ENCODE results near the gene ORC5. TPM values are rescaled to one million over a fixed set of nuclear protein-coding genes. Genes with fewer than 3 reads are reported as not detected.

ORC5 gene
- total RNA-seq, 3 donors from 2014 or later (not counting 1 experiment from before 2014, with no cell fraction given), result 7.3 to 13.6 (median 11.8) TPM

GRCh38 chr7:104124469-104124868, 83.3 kb downstream of the ORC5 start:
- WGBS (ENCODE audit: insufficient coverage), result 95% methylated on average over 2 of the region's 3 CpGs
- Mint-ChIP-seq H3K36me3 (peaks cover 17% of the 10 kb centered on the region), H3K27me3 (ENCODE audit: low read depth in 2 of 2) (no peaks in the 10 kb centered on the region), H3K27ac (no peak overlapping the region), H3K4me3 (no peak overlapping the region), H3K4me1 (no peaks in the 10 kb centered on the region), H3K9me3 (no peaks in the 10 kb centered on the region)
- H3K36me3 ChIP-seq (ENCODE audit: control insufficient read depth, insufficient read depth, low read length), result peaks cover 17% of the 10 kb centered on the region
- TF ChIP-seq, protein P1, sequence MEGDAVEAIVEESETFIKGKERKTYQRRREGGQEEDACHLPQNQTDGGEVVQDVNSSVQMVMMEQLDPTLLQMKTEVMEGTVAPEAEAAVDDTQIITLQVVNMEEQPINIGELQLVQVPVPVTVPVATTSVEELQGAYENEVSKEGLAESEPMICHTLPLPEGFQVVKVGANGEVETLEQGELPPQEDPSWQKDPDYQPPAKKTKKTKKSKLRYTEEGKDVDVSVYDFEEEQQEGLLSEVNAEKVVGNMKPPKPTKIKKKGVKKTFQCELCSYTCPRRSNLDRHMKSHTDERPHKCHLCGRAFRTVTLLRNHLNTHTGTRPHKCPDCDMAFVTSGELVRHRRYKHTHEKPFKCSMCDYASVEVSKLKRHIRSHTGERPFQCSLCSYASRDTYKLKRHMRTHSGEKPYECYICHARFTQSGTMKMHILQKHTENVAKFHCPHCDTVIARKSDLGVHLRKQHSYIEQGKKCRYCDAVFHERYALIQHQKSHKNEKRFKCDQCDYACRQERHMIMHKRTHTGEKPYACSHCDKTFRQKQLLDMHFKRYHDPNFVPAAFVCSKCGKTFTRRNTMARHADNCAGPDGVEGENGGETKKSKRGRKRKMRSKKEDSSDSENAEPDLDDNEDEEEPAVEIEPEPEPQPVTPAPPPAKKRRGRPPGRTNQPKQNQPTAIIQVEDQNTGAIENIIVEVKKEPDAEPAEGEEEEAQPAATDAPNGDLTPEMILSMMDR (IDR thresholded peaks at IDR 0.05), result no peak
- H3K27ac ChIP-seq (ENCODE audit: low read length), result no peak overlapping the region
- no peaks in the 10 kb centered on the region for H3K4me1 ChIP-seq (ENCODE audit: control insufficient read depth, insufficient read depth, low read length)
- DNase-seq (no peak), ATAC-seq (no peak)
- intact Hi-C loops (cut with micrococcal nuclease), result no loop called here
- H3K9me3 ChIP-seq (ENCODE audit: control insufficient read depth, insufficient read depth, low read length), result no peaks in the 10 kb centered on the region
- H3K27me3 ChIP-seq (ENCODE audit: control insufficient read depth, insufficient read depth, low read length), result no peaks in the 10 kb centered on the region
- no peak overlapping the region for H3K4me3 ChIP-seq (ENCODE audit: low read length)

GRCh38 chr7:104123786-104124185, 84.0 kb downstream of the ORC5 start:
- DNase-seq (no peak), ATAC-seq (no peak)
- Histone ChIP-seq H3K27ac (ENCODE audit: low read length) (no peak overlapping the region), H3K4me3 (ENCODE audit: low read length) (no peak overlapping the region), H3K4me1 (ENCODE audit: control insufficient read depth, insufficient read depth, low read length) (no peaks in the 10 kb centered on the region), H3K36me3 (ENCODE audit: control insufficient read depth, insufficient read depth, low read length) (peaks cover 13% of the 10 kb centered on the region), H3K27me3 (ENCODE audit: control insufficient read depth, insufficient read depth, low read length) (no peaks in the 10 kb centered on the region), H3K9me3 (ENCODE audit: control insufficient read depth, insufficient read depth, low read length) (no peaks in the 10 kb centered on the region)
- H3K4me3 Mint-ChIP-seq, result no peak overlapping the region
- H3K27me3 Mint-ChIP-seq (ENCODE audit: low read depth in 2 of 2), result no peaks in the 10 kb centered on the region
- intact Hi-C loops (cut with micrococcal nuclease), result no loop called here
- H3K9me3 Mint-ChIP-seq, result no peaks in the 10 kb centered on the region
- WGBS (ENCODE audit: insufficient coverage), result 93% methylated on average over 3 of the region's 3 CpGs
- no peaks in the 10 kb centered on the region for H3K4me1 Mint-ChIP-seq
- no peak overlapping the region for H3K27ac Mint-ChIP-seq
- H3K36me3 Mint-ChIP-seq, result peaks cover 17% of the 10 kb centered on the region
- TF ChIP-seq, protein P1 (IDR thresholded peaks at IDR 0.05), result no peak

- H3K4me3 ChIP-seq (ENCODE audit: low read length), result no peak overlapping the region
- DNase-seq, result no peak
- peaks cover 2 to 3% of the 10 kb centered on the region in 2 donors for H3K9me3 Mint-ChIP-seq
- no peak for ATAC-seq
- TF ChIP-seq, protein P1 (IDR thresholded peaks at IDR 0.05), result no peak
- H3K4me3 Mint-ChIP-seq, result no peak overlapping the region
- no peaks in the 10 kb centered on the region for H3K9me3 ChIP-seq (ENCODE audit: control insufficient read depth, insufficient read depth, low read length)
- no peaks in the 10 kb centered on the region for H3K27me3 ChIP-seq (ENCODE audit: control insufficient read depth, insufficient read depth, low read length)
- intact Hi-C loops (cut with micrococcal nuclease), result no loop called here
- H3K27ac ChIP-seq (ENCODE audit: low read length), result no peak overlapping the region
- H3K27me3 Mint-ChIP-seq (ENCODE audit: low read depth in 2 of 2), result peaks cover 5 to 7% of the 10 kb centered on the region in 2 donors
- H3K27ac Mint-ChIP-seq, result no peak overlapping the region
- WGBS (ENCODE audit: insufficient coverage), result 80% methylated on average over 2 of the region's 2 CpGs
- no peaks in the 10 kb centered on the region for H3K4me1 ChIP-seq (ENCODE audit: control insufficient read depth, insufficient read depth, low read length)
- H3K36me3 Mint-ChIP-seq, result no peaks in the 10 kb centered on the region
- no peaks in the 10 kb centered on the region for H3K36me3 ChIP-seq (ENCODE audit: control insufficient read depth, insufficient read depth, low read length)
- H3K4me1 Mint-ChIP-seq, result no peaks in the 10 kb centered on the region
Measured at GRCh38 chr7:104113788-104114187, 94.0 kb downstream of the ORC5 start.

GRCh38 chr7:104112623-104113022, 95.2 kb downstream of the ORC5 start:
- no peak for ATAC-seq
- no peak for DNase-seq
- no peaks in the 10 kb centered on the region for H3K9me3 ChIP-seq (ENCODE audit: control insufficient read depth, insufficient read depth, low read length)
- WGBS (ENCODE audit: insufficient coverage), result 88% methylated on average over 1 of the region's 1 CpG
- no peaks in the 10 kb centered on the region for H3K27me3 ChIP-seq (ENCODE audit: control insufficient read depth, insufficient read depth, low read length)
- H3K4me1 ChIP-seq (ENCODE audit: control insufficient read depth, insufficient read depth, low read length), result no peaks in the 10 kb centered on the region
- TF ChIP-seq, protein P1 (IDR thresholded peaks at IDR 0.05), result no peak
- no peak overlapping the region for H3K27ac Mint-ChIP-seq
- no peak overlapping the region for H3K27ac ChIP-seq (ENCODE audit: low read length)
- no peaks in the 10 kb centered on the region for H3K4me1 Mint-ChIP-seq
- H3K9me3 Mint-ChIP-seq, result peaks cover 2 to 3% of the 10 kb centered on the region in 2 donors
- intact Hi-C loops (cut with micrococcal nuclease), result no loop called here
- no peak overlapping the region for H3K4me3 ChIP-seq (ENCODE audit: low read length)
- no peaks in the 10 kb centered on the region for H3K36me3 ChIP-seq (ENCODE audit: control insufficient read depth, insufficient read depth, low read length)
- H3K27me3 Mint-ChIP-seq (ENCODE audit: low read depth in 2 of 2), result peaks cover 5 to 7% of the 10 kb centered on the region in 2 donors
- H3K36me3 Mint-ChIP-seq, result no peaks in the 10 kb centered on the region
- no peak overlapping the region for H3K4me3 Mint-ChIP-seq

All from natural killer cell (primary cell).